ENCODE data around the gene MGA.

MGA gene

GRCh38 chr15:41811432-41812195 lies 151.4 kb downstream of the MGA start:
- H3K27me3 ChIP-seq (ENCODE audit: control insufficient read depth in 1 of 2, insufficient read depth in 2 of 2, low read length in 2 of 2): no peaks in the 10 kb centered on the region
- H3K9me3 ChIP-seq (ENCODE audit: low read length): no peaks in the 10 kb centered on the region
- no peak overlapping the region for H3K9ac ChIP-seq (ENCODE audit: low read length)
- H3K36me3 ChIP-seq (ENCODE audit: insufficient read depth, low read length): peaks cover 47% of the 10 kb centered on the region
- H3K4me1 ChIP-seq (ENCODE audit: insufficient read depth, low read length): peaks cover 6% of the 10 kb centered on the region
- H3K4me3 ChIP-seq (ENCODE audit: low read depth in 1 of 2, low read length in 2 of 2): no peak overlapping the region
- no peak overlapping the region for H3K27ac ChIP-seq (ENCODE audit: low read depth, low read length)

- peaks cover 6% of the 10 kb centered on the region for H3K4me1 ChIP-seq (ENCODE audit: insufficient read depth, low read length)
- no peak overlapping the region for H3K27ac ChIP-seq (ENCODE audit: low read depth, low read length)
- H3K4me3 ChIP-seq (ENCODE audit: low read depth in 1 of 2, low read length in 2 of 2): no peak overlapping the region
- H3K27me3 ChIP-seq (ENCODE audit: control insufficient read depth in 1 of 2, insufficient read depth in 2 of 2, low read length in 2 of 2): no peaks in the 10 kb centered on the region
- H3K36me3 ChIP-seq (ENCODE audit: insufficient read depth, low read length): peaks cover 60% of the 10 kb centered on the region
- no peak overlapping the region for H3K9ac ChIP-seq (ENCODE audit: low read length)
- H3K9me3 ChIP-seq (ENCODE audit: low read length): no peaks in the 10 kb centered on the region
Observed at GRCh38 chr15:41812820-41813375, 152.7 kb downstream of the MGA start.

GRCh38 chr15:41813426-41813825 lies 153.2 kb downstream of the MGA start:
- H3K9me3 ChIP-seq (ENCODE audit: low read length): no peaks in the 10 kb centered on the region
- peaks cover 6% of the 10 kb centered on the region for H3K4me1 ChIP-seq (ENCODE audit: insufficient read depth, low read length)
- no peak overlapping the region for H3K27ac ChIP-seq (ENCODE audit: low read depth, low read length)
- H3K27me3 ChIP-seq (ENCODE audit: control insufficient read depth in 1 of 2, insufficient read depth in 2 of 2, low read length in 2 of 2): no peaks in the 10 kb centered on the region
- peaks cover 65% of the 10 kb centered on the region for H3K36me3 ChIP-seq (ENCODE audit: insufficient read depth, low read length)
- H3K4me3 ChIP-seq (ENCODE audit: low read depth in 1 of 2, low read length in 2 of 2): no peak overlapping the region
- no peak overlapping the region for H3K9ac ChIP-seq (ENCODE audit: low read length)

GRCh38 chr15:41814534-41814933 lies 154.3 kb downstream of the MGA start:
- H3K36me3 ChIP-seq (ENCODE audit: insufficient read depth, low read length): peaks cover 76% of the 10 kb centered on the region
- no peaks in the 10 kb centered on the region for H3K9me3 ChIP-seq (ENCODE audit: low read length)
- H3K4me3 ChIP-seq (ENCODE audit: low read depth in 1 of 2, low read length in 2 of 2): no peak overlapping the region
- peaks cover 6% of the 10 kb centered on the region for H3K4me1 ChIP-seq (ENCODE audit: insufficient read depth, low read length)
- H3K27me3 ChIP-seq (ENCODE audit: control insufficient read depth in 1 of 2, insufficient read depth in 2 of 2, low read length in 2 of 2): no peaks in the 10 kb centered on the region
- no peak overlapping the region for H3K9ac ChIP-seq (ENCODE audit: low read length)
- no peak overlapping the region for H3K27ac ChIP-seq (ENCODE audit: low read depth, low read length)

- no peaks in the 10 kb centered on the region for H3K4me1 ChIP-seq (ENCODE audit: insufficient read depth, low read length)
- H3K9me3 ChIP-seq (ENCODE audit: low read length): no peaks in the 10 kb centered on the region
- H3K27ac ChIP-seq (ENCODE audit: low read depth, low read length): no peak overlapping the region
- no peaks in the 10 kb centered on the region for H3K27me3 ChIP-seq (ENCODE audit: control insufficient read depth in 1 of 2, insufficient read depth in 2 of 2, low read length in 2 of 2)
- no peak overlapping the region for H3K9ac ChIP-seq (ENCODE audit: low read length)
- H3K36me3 ChIP-seq (ENCODE audit: insufficient read depth, low read length): peaks cover 96% of the 10 kb centered on the region
- H3K4me3 ChIP-seq (ENCODE audit: low read depth in 1 of 2, low read length in 2 of 2): no peak overlapping the region
Observed at GRCh38 chr15:41816788-41817187, 156.6 kb downstream of the MGA start.

- H3K4me1 ChIP-seq (ENCODE audit: insufficient read depth, low read length): no peaks in the 10 kb centered on the region
- H3K27ac ChIP-seq (ENCODE audit: low read depth, low read length): no peak overlapping the region
- peaks cover 94% of the 10 kb centered on the region for H3K36me3 ChIP-seq (ENCODE audit: insufficient read depth, low read length)
- no peak overlapping the region for H3K4me3 ChIP-seq (ENCODE audit: low read depth in 1 of 2, low read length in 2 of 2)
- H3K9ac ChIP-seq (ENCODE audit: low read length): no peak overlapping the region
- H3K27me3 ChIP-seq (ENCODE audit: control insufficient read depth in 1 of 2, insufficient read depth in 2 of 2, low read length in 2 of 2): no peaks in the 10 kb centered on the region
- no peaks in the 10 kb centered on the region for H3K9me3 ChIP-seq (ENCODE audit: low read length)
Observed at GRCh38 chr15:41817327-41817726, 157.1 kb downstream of the MGA start.

- no peaks in the 10 kb centered on the region for H3K4me1 ChIP-seq (ENCODE audit: insufficient read depth, low read length)
- no peak overlapping the region for H3K9ac ChIP-seq (ENCODE audit: low read length)
- H3K9me3 ChIP-seq (ENCODE audit: low read length): no peaks in the 10 kb centered on the region
- H3K27ac ChIP-seq (ENCODE audit: low read depth, low read length): no peak overlapping the region
- no peaks in the 10 kb centered on the region for H3K27me3 ChIP-seq (ENCODE audit: control insufficient read depth in 1 of 2, insufficient read depth in 2 of 2, low read length in 2 of 2)
- no peak overlapping the region for H3K4me3 ChIP-seq (ENCODE audit: low read depth in 1 of 2, low read length in 2 of 2)
- peaks cover 92% of the 10 kb centered on the region for H3K36me3 ChIP-seq (ENCODE audit: insufficient read depth, low read length)
Observed at GRCh38 chr15:41817781-41818180, 157.6 kb downstream of the MGA start.

GRCh38 chr15:41819455-41820050 lies 159.3 kb downstream of the MGA start:
- H3K27ac ChIP-seq (ENCODE audit: low read depth, low read length): no peak overlapping the region
- H3K36me3 ChIP-seq (ENCODE audit: insufficient read depth, low read length): peaks cover 90% of the 10 kb centered on the region
- no peaks in the 10 kb centered on the region for H3K9me3 ChIP-seq (ENCODE audit: low read length)
- H3K4me3 ChIP-seq (ENCODE audit: low read depth in 1 of 2, low read length in 2 of 2): no peak overlapping the region
- no peaks in the 10 kb centered on the region for H3K27me3 ChIP-seq (ENCODE audit: control insufficient read depth in 1 of 2, insufficient read depth in 2 of 2, low read length in 2 of 2)
- no peaks in the 10 kb centered on the region for H3K4me1 ChIP-seq (ENCODE audit: insufficient read depth, low read length)
- H3K9ac ChIP-seq (ENCODE audit: low read length): no peak overlapping the region

GRCh38 chr15:41820791-41821423 lies 160.7 kb downstream of the MGA start:
- peaks cover 90% of the 10 kb centered on the region for H3K36me3 ChIP-seq (ENCODE audit: insufficient read depth, low read length)
- no peak overlapping the region for H3K9ac ChIP-seq (ENCODE audit: low read length)
- no peak overlapping the region for H3K27ac ChIP-seq (ENCODE audit: low read depth, low read length)

GRCh38 chr15:41821831-41822230 lies 161.6 kb downstream of the MGA start:
- Histone ChIP-seq H3K27ac (ENCODE audit: low read depth, low read length) (no peak overlapping the region), H3K4me3 (ENCODE audit: low read depth in 1 of 2, low read length in 2 of 2) (no peak overlapping the region), H3K27me3 (ENCODE audit: control insufficient read depth in 1 of 2, insufficient read depth in 2 of 2, low read length in 2 of 2) (no peaks in the 10 kb centered on the region), H3K36me3 (ENCODE audit: insufficient read depth, low read length) (peaks cover 82% of the 10 kb centered on the region), H3K4me1 (ENCODE audit: insufficient read depth, low read length) (no peaks in the 10 kb centered on the region), H3K9ac (ENCODE audit: low read length) (no peak overlapping the region), H3K9me3 (ENCODE audit: low read length) (no peaks in the 10 kb centered on the region)

More at GRCh38 chr15:41820791-41821423, 160.7 kb downstream of the MGA start:
- no peak overlapping the region for H3K4me3 ChIP-seq (ENCODE audit: low read depth in 1 of 2, low read length in 2 of 2)
- H3K9me3 ChIP-seq (ENCODE audit: low read length): no peaks in the 10 kb centered on the region
- H3K27me3 ChIP-seq (ENCODE audit: control insufficient read depth in 1 of 2, insufficient read depth in 2 of 2, low read length in 2 of 2): no peaks in the 10 kb centered on the region
- H3K4me1 ChIP-seq (ENCODE audit: insufficient read depth, low read length): no peaks in the 10 kb centered on the region

- Histone ChIP-seq H3K4me3 (ENCODE audit: low read depth in 1 of 2, low read length in 2 of 2) (no peak overlapping the region), H3K9ac (ENCODE audit: low read length) (no peak overlapping the region), H3K27me3 (ENCODE audit: control insufficient read depth in 1 of 2, insufficient read depth in 2 of 2, low read length in 2 of 2) (no peaks in the 10 kb centered on the region), H3K4me1 (ENCODE audit: insufficient read depth, low read length) (no peaks in the 10 kb centered on the region), H3K27ac (ENCODE audit: low read depth, low read length) (no peak overlapping the region), H3K9me3 (ENCODE audit: low read length) (no peaks in the 10 kb centered on the region), H3K36me3 (ENCODE audit: insufficient read depth, low read length) (peaks cover 75% of the 10 kb centered on the region)
Observed at GRCh38 chr15:41822471-41822870, 162.3 kb downstream of the MGA start.
